Activated CD8-positive, alpha-beta memory T cell treated with anti-CD3 and anti-CD28 coated beads, Interleukin-2, amount 50 U/mL, for 24 hours (primary cell): Measurements from ENCODE around the gene PGLYRP4.

Experiments
- DNase-seq: peaks from one replicate; pipeline ENCODE4 v3.0.0-alpha.2; 2020; ENCODE audit errors: extremely low read depth

Gene PGLYRP4

GRCh38 chr1:153288634-153289275 is 59.9 kb downstream of the PGLYRP4 start:
- DNase-seq: no peak
